Ishikawa (cell line): ENCODE results near the gene ALDH18A1.
A peak's percentile ranks its signal among the peaks of the same experiment; 100 is the strongest.

Experiments
- CEBPB ChIP-seq: IDR thresholded peaks from 2 replicates; pipeline ENCODE4 v1.6.1; 2012
- CREB1 ChIP-seq: IDR thresholded peaks from 2 replicates; pipeline ENCODE4 v1.6.1; 2012; ENCODE audit warnings: low read depth
- EGR1 ChIP-seq: IDR thresholded peaks from 2 replicates; pipeline ENCODE4 v1.6.1; 2012
- EP300 ChIP-seq: IDR thresholded peaks from 2 replicates; pipeline ENCODE4 v1.6.1; 2012; ENCODE audit warnings: borderline replicate concordance
- FOXM1 ChIP-seq: IDR thresholded peaks from 2 replicates; pipeline ENCODE4 v1.6.1; 2012; ENCODE audit warnings: low read depth, borderline replicate concordance
- MAX ChIP-seq: IDR thresholded peaks from 2 replicates; pipeline ENCODE4 v1.6.1; 2012
- NFIC ChIP-seq: IDR thresholded peaks from 2 replicates; pipeline ENCODE4 v1.6.1; 2012
- RAD21 ChIP-seq: IDR thresholded peaks from 2 replicates; pipeline ENCODE4 v1.6.1; 2012; ENCODE audit warnings: low read depth
- REST ChIP-seq: IDR thresholded peaks from 2 replicates; pipeline ENCODE4 v1.6.1; 2012; ENCODE audit warnings: low read depth, mild to moderate bottlenecking
- TAF1 ChIP-seq: IDR thresholded peaks from 2 replicates; pipeline ENCODE4 v1.6.1; 2012; ENCODE audit warnings: low read depth, mild to moderate bottlenecking
- TCF12 ChIP-seq: IDR thresholded peaks from 2 replicates; pipeline ENCODE4 v1.6.1; 2012; ENCODE audit warnings: low read depth
- TEAD4 ChIP-seq: IDR thresholded peaks from 2 replicates; pipeline ENCODE4 v1.6.1; 2012
- YY1 ChIP-seq: IDR thresholded peaks from 2 replicates; pipeline ENCODE4 v1.6.1; 2012; ENCODE audit warnings: low read depth
- ZBTB7A ChIP-seq: IDR thresholded peaks from 2 replicates; pipeline ENCODE4 v1.6.1; 2012; ENCODE audit warnings: low read depth
- TF ChIP-seq, protein P1 (sequence below): IDR thresholded peaks from 2 replicates; pipeline ENCODE4 v1.6.1; 2012

ALDH18A1 gene

GRCh38 chr10:95562341-95562965 is 94.1 kb downstream of the ALDH18A1 start:
- TF ChIP-seq REST (no peak), CEBPB (no peak), ZBTB7A (no peak), RAD21 (no peak), TCF12 (no peak), CREB1 (no peak), NFIC (no peak), FOXM1 (no peak), TEAD4 (no peak)
- TF ChIP-seq, protein P1, sequence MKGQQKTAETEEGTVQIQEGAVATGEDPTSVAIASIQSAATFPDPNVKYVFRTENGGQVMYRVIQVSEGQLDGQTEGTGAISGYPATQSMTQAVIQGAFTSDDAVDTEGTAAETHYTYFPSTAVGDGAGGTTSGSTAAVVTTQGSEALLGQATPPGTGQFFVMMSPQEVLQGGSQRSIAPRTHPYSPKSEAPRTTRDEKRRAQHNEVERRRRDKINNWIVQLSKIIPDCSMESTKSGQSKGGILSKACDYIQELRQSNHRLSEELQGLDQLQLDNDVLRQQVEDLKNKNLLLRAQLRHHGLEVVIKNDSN, result no peak

DNA sequence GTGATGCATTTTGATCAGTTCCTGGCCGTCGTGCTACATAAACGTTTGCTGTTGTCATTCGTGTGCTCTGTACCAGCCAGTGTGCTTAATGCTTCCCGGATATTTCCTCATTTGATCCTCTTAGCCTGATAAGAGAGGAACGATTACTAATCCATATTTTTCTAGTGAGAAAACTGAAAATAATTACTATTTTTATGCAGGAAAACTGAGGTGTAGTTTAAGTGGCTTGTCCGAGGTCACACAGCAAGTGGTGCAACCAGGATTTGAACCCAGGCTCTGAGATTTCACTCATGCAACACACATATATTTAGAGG is 94.7 kb downstream of the ALDH18A1 start:
- TF ChIP-seq TAF1, result no peak
- no peak for TF ChIP-seq CREB1
- TF ChIP-seq TEAD4, result no peak
- TF ChIP-seq FOXM1, result no peak
- no peak for TF ChIP-seq ZBTB7A
- TF ChIP-seq, protein P1, result no peak
- no peak for TF ChIP-seq REST
- TF ChIP-seq TCF12, result no peak
- no peak for TF ChIP-seq EP300
- no peak for TF ChIP-seq NFIC
- no peak for TF ChIP-seq YY1
- no peak for TF ChIP-seq CEBPB
- no peak for TF ChIP-seq EGR1

DNA sequence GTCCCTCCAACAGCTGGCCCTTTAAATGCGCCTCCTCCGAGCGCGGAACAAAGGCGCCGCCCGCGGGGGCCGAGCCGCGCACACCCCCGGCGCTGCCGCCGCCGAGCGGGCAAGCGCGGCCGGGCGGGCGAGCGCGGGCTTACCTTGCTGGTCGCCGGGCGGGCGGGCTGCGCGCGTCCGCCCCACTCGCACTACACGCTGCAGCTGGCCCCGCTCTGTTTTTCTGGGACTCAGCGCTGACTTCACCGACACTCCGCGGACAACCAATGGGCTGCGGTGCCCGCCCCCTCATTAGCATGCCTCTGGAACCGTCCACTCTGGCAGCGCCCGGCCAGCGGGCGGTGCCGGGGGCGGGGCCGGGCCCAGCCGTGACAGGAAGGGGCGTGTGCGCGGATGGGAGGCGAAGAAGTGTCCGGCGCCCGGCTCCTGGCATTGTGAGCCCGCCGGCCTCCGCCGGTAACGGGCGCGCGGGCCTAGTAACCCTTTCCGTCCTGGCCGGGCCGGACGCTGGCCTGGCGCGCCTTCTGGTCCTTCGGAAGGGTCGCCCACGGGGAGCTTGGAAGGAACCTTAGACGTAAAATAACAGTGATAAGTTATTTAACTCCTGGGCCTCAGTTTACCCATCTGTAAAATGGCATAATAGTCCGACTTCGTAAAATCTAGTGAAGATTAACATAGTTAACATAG is 95.2 kb downstream of the ALDH18A1 start, which contains the start of gene SORBS1:
Gene SORBS1 (minus strand): TSS at position 195 of the 687 bp plus-strand sequence. CDS start 120,236 bp downstream, outside the sequence.
- no peak for TF ChIP-seq EP300
- TF ChIP-seq NFIC, result no peak
- no peak for TF ChIP-seq TEAD4
- TF ChIP-seq CREB1, result peak; percentile 30; the same call in 1 of the 2 replicates
- TF ChIP-seq TCF12, result no peak
- TF ChIP-seq YY1, result no peak
- peak; percentile 15; the same call in 1 of the 2 replicates for TF ChIP-seq EGR1
- peak; percentile 71; the same call in 1 of the 2 replicates for TF ChIP-seq MAX
- no peak for TF ChIP-seq REST
- TF ChIP-seq, protein P1, result 0 out of 2 replicates have a peak, but pooled peaks have one; percentile 25
- no peak for TF ChIP-seq ZBTB7A
- TF ChIP-seq CEBPB, result no peak
- TF ChIP-seq FOXM1, result no peak
- no peak for TF ChIP-seq RAD21
- TF ChIP-seq TAF1, result no peak; the same call in 1 of the 2 replicates
